GM12874 (cell line): Measurements from ENCODE around the gene UBE2E2.

Source experiments
- TF ChIP-seq, protein P1 (sequence below): IDR thresholded peaks from 2 replicates; pipeline ENCODE4 v1.5.1; 2011; ENCODE audit warnings: low read depth, mild to moderate bottlenecking, control low read depth, low read length, moderate library complexity; ENCODE audit not compliant: insufficient read depth

Gene UBE2E2

DNA sequence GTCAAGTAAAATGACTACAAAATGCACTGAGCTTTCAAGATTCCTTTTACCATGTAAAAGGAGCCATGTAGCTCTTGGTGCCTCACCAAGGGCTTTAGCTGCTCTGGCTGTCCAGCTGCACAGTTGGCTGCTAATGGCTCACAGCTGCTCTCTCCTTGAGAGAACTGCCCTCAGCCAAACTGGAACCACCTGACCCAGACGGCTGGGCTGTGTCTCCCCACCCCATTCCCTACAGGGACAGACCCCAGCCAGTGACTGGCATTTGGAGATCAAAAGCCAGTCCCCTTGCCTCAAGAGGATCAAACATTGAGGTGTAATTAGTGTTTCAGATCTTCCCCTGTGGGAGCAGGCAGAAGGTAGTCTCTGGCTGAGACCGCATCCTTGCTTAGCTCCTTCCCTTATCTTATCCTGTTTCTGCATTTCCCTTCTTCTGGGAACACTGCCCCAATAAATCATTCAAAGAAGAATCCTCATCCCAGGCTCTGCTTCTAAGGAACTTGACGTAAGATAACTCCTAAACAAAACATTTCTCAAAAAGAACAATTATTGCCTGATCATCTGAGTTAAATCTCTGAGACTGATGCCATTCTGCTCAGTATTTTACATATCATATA, 28.6 kb upstream of the UBE2E2 start:
- TF ChIP-seq, protein P1, sequence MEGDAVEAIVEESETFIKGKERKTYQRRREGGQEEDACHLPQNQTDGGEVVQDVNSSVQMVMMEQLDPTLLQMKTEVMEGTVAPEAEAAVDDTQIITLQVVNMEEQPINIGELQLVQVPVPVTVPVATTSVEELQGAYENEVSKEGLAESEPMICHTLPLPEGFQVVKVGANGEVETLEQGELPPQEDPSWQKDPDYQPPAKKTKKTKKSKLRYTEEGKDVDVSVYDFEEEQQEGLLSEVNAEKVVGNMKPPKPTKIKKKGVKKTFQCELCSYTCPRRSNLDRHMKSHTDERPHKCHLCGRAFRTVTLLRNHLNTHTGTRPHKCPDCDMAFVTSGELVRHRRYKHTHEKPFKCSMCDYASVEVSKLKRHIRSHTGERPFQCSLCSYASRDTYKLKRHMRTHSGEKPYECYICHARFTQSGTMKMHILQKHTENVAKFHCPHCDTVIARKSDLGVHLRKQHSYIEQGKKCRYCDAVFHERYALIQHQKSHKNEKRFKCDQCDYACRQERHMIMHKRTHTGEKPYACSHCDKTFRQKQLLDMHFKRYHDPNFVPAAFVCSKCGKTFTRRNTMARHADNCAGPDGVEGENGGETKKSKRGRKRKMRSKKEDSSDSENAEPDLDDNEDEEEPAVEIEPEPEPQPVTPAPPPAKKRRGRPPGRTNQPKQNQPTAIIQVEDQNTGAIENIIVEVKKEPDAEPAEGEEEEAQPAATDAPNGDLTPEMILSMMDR, result no peak

DNA sequence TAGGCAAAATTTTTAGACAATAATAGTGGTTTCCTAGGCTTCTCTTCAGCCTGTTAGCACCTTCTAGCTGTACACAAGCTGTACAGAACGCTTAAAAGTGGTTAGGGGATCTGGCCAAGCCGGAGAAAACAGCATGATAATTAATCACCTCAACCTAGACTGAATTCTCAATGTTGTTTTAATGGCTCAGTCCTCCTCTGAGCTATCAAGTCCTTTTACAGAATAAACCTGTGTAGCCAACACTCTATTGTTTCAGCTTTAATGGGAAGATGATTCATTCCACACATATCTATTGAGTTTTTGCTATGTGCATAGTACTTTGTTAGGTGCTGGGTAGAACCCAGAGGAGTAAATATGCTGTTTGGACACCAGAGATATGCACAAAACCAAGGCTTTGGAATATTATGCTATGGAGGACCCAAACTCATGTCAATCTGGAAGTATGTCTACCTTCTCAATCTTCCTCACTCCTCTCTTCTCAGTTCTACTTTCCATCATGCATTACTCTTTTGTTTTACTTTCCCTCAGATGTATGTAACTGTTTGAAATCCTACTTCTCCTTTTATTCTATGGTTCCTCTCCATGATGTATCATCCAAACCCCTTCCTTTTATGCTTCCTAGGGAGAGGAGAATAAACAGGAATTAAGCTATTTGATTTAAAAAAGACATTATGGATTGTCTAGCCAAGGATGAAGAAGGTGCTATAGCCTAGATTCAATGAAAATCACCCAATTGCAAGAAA, 27.6 kb upstream of the UBE2E2 start:
- TF ChIP-seq, protein P1, result no peak

DNA sequence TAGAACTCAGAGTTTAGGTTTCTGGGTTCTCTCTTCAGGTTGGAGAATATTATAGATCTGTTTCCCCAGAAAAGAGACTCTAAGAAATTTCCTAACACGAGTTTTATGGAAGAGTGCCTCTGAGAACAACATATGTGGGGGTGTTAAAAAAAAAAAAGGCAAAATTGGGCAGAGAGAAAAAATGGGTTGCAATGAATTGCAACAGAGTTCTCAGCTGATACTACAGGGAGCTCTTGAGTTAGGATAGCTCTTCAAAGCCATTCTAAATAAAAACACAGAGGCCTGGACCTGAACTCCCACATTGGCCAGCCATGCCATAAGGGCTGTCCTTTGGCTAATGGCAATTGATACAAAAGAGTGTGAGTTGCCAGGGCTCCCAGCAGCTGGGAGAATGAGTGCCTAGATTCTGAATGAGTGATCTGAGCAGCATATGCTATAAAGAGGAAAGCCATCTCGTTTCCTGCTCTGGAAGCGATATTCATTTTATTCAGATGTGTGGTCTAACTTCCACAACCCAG, 20.1 kb upstream of the UBE2E2 start:
- TF ChIP-seq, protein P1, result no peak

DNA sequence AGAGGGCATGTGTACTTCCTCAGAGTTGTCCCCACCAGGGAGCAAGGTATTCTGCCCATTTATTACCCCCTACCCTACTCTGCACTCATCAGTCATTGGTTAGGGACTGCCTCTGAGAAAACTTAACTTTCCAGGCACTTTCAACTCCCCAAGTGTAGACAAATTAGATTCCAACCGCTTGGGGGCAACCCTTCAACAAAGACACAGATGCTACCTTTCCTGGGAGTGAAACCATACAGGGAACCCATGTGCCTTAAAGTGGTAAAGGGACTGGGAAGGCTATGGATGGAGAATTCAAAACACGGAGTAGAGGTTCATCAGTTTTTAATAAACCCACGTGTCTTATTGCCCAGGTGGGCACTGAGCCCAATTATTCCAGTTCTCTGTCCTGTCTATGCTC, 19.4 kb upstream of the UBE2E2 start:
- TF ChIP-seq, protein P1, result no peak

DNA sequence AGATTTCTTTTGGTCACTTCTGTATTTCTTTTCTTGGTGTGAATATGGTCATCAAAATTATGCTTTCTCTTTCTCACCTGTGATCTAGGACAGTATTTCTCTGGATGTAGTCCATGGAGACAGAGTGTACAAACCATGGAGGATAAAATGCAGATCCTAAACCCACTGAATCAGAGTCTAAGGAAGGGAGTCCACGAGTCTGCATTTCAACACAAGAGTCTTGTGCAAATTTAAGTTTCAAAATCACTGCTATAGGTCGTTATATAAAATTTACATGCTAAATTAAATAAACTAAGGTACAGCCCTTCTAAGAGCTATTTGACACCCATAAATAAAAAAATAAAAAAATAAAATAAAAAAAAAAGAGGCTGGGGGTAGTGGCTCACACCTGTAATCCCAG, 17.3 kb upstream of the UBE2E2 start:
- TF ChIP-seq, protein P1, result no peak

DNA sequence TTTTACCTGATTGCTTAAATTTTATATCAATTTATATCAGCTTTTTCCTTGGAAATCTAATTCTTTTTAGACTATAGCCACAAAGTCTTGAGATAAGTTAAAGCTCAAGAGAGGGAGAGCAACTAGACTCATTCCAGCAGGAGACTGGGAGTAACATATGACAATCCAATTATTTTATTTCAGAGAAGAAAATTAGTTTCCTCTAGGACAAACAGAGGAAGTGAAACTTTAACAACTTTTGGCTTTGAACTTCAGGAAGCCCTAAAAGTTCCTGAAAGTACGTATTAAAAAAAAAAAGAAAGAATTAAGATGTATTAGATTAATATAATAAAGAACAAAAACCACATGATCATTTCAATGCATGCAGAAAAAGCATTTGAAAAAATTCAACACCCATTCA, 13.9 kb upstream of the UBE2E2 start:
- TF ChIP-seq, protein P1, result no peak

DNA sequence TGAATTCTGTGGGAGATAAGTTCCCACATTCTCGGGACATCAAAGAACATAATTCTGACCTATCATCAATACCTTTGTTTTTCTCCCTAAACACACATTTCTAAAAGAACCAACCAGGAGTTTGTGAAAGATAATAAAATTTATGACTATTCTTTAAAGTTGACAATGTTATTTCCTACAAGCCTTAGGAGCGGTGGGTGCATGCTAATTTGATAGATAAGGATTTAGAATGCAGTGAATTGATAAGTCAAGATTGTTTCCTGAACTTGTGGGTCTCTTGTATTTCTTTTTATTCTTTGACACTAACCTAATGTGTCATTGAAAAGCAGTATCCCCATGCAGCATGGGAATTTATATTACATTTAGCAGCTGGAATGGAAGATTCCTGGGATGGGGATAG, 10.3 kb upstream of the UBE2E2 start:
- TF ChIP-seq, protein P1, result no peak
